Stimulated activated CD8-positive, alpha-beta memory T cell treated with anti-CD3 and anti-CD28 coated beads, Interleukin-15, amount 100 ng/mL, for 4 hours (primary cell): Measurements from ENCODE around the gene IRAG1.
"Not testable (repeated sequence)": the region's sequence is repeated elsewhere in the genome, so short reads cannot be mapped to it uniquely, and the experiment has no call there.

Experiments used
- DNase-seq, 2 donors: peaks; one replicate each; pipeline ENCODE4 v3.0.0-alpha.2; 2020; ENCODE audit warnings: low read depth in 2 of 2

IRAG1 gene

DNA sequence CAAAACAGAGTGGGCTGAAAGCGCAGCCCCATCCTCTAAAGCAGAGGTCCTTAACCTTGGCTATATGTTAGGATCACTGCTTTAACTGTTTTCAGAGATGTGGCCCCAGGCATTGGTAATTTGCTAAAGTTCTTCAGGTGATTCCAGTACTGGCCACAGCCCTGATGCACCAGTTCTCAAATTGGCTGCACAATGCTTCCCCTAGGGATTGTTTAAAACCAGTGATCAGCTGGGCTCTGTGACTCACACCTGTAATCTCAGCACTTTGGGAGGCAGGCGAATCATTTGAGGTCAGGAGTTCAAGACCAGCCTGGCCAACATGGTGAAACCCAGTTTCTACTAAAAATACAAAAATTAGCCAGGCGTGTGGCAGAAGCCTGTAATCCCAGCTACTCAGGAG lies 8.4 kb upstream of the IRAG1 start:
- DNase-seq: no peak

DNA sequence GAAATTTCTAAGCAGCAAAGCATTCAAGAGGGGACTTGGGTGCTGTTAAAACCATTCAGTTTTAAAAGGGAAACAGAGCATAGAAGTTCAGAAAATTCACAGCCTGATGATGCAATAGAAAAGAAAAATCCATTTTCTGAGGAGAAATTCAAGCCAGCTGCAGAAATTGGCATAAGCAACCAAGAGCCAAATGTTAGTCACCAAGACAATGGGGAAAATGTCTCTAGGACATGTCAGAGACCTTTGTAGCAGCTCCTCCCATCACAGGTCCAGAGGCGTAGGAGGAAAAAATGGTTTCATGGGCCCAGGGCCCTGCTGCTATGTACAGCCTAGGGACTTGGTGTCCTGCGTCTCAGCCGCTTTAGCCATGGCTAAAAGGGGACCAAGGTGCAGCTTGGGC lies 5.5 kb upstream of the IRAG1 start:
- DNase-seq: no peak

DNA sequence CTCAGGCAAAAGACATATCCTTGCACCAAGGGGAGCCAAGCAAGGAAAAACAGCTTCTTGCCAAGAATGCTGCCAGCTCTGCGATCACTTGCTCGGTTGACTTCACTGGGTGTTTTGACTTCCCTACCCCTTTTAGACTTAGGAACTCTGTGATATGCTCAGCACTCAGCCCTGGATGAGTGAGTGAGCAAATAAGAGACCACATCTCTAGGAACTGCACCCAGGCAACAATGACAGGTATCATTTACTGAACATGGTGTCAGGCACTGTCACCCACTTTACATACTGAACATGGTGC lies 3.7 kb upstream of the IRAG1 start:
- no peak for DNase-seq

DNA sequence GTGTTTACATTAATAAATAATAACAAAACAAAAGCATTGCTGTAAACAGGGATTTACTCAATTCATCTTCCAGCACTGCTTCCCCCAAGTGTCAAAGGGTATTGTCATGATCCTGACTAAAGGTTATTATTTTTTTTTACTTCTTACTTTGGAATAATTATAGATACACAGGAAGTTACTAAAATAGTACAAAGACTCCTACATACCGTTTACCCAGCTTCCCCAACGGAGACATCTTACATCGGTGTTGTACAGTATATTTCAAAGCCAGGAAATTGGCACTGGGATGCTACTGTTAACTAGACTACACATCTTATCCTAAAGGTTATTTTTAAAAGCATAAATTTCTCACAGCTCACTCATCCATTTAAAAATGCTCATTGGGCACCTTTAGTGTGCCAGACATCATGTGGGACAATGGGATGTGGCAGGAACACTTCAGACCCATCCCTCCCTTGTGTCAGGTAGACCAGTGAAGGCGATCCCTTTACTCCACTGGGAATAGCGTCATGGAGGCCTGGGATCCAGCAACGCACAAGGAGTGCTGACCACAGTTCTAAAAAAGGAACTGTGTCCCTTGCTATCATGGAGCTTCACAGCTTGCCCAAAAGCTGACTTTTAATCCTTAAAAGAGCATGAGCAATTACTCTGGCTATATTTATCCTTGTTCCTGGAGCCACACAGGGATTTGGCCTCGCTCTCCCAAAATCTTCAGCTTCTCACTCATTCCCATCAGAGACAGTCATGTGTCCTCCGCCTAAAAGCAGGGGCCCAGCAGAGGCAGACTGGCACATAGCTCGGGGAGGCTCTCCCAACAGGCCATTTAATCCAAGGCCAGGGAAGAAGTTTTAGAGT lies 3.1 kb upstream of the IRAG1 start:
- no peak for DNase-seq

DNA sequence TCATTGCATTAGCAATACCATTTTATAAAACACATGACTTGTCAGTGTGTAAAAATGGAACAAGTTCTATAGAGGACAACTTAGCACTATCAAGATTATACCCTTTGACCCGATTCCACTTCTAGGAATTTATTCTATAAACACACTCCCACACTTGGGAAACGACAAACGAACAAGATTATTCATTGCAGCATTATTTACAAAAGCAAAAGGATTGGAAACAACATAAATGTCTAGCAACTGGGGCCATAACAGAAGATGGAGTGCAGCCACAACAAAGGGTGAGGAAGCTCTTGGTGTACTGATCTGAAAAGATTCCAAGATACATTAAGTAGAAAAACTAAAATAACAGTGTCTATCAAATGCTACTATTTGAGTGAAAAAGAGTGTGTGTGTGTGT lies 2.3 kb upstream of the IRAG1 start:
- DNase-seq: no peak

DNA sequence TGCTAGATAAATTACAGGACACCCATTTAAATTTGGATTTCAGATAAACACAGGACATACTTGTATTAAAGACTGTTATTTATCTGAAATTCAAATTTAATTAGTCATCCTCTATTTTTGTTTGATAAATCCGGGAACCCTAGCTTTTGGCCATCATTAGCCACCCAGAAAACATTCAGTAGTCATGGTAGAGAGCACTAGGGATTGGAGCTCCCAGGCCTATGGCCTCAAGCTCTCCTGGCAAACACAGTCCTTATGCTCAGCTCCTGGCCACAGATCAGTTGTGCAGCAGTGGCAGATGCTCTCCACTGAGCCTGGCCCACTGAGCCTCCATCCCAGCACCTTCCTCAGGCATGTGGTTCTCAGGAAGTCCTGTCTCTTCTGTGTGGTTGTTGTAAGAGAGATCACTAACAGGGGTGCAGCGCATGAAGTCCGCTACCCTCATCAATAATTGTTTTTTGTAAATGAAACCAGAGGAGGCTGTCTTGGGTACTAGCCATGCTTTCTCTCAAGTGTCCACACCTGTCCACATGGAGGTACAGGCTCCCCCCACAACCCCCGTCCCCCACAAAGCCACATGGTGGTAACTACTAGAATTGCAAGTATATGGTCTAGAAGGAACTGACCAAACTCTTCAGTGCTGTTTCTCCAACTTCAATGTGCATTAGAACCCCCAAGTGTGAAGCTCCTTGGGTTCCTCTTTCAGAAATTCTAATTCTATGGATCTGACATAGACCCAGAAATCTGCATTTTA lies 1.1 kb upstream of the IRAG1 start:
- DNase-seq: no peak

DNA sequence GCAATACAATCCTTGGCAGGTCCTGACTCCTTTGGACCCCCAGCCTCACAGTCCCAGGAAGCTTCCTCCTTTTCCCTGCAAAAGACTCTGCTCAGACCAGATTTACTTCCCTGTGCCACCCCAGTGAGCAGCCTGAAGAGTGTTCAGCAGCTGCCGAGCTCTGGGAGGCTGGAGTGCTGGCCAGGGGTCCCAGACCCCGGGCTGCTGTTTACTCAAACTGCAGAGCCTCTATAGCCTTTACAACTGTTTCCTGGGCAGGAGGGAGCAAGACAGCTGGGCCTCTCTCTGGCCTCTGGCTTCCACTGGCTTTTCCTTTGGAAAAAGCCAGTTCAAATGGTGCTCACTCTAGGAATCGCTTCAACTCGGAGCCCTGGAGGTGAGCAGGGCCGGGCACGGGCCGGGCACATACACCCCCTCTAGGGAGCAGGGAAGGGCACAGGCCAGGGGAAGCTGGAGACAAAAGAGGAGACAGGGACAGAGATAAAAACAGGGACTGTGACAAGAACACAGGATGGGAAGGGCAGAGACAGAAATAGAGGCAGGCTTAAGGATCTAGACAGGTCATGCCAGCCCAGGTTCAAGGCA lies 932 bp downstream of the IRAG1 start:
- no peak for DNase-seq

DNA sequence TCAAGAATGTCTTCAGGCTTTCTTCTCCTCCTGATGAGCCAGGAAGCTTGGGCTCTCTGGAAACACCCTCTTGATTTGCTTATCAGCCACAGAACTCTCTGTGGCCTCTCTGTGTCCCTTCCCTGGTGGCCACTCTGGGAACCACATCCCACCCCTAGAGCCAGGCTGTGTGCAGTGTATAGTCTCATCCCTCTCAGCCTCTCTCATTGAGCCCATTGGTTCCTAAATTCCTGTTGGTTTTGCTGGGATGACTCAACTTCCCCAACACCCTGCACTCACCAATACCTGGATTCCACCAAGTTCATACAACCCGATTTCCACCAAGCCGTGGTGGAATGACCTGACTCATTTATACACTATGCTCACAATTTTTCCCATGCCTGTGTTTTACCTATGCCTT lies 5.2 kb downstream of the IRAG1 start:
- no peak for DNase-seq

DNA sequence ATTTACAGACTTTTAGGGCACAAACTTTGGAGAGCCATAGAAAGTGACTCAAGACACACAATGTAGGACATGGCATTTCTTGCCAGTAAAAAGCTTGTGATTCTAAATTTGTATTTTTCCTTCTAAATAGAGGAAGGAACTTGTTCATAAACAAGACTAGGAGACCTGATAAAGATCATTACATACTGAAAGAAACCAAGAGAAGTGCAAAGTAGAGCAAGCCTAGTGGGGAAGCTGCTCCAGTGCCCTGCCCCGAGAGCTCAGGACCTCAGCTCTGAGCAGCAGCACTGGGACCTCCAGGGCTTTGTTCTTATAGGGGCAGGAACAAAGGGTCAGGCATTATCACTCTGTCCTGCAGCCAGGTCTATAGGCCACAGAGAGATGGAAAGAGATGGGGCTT lies 7.2 kb downstream of the IRAG1 start:
- no peak for DNase-seq

DNA sequence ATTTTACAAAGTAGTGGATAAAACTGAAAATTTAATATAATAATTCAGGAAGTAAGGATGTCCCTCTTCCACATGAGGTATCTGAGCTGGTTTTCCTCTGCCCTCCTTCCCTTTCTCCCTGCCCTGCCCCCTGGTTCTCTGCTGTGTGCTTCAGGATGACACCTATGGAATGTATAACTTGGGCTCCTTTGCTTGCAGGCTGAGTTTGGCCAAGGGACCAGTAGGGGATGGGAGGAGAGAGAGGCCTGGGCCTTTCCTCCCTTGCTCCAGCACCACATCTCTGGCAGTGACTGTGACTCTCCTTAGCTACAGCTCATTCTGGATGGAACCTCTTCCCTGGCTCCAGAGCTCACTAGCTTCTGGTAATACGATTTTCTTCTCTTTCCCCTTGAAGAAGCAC lies 10.1 kb downstream of the IRAG1 start:
- DNase-seq: no peak

DNA sequence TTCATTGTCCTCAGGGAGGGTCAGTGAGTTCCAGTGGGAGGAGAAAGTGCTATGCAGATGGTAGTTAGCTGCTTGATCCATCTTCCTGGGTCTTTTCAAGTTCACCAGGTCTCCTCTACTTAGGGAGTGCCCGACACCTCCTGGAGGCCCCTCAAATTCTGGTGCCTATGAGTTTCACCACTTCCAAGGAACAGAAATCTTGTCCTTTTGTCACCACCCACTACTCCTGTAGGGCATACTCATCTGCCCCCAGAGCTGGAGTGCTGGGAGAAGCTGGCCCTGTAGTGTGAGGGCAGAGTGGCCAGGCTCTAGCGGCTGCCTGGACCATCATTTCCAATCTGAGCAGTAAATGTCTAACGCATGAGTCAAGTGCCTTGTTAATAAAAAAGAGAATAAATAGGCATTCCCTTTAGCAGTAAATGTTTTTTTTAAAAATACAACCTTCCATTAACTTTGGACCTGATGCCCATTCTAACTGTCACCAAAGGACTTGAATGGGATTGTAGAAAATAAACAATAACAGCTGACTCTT lies 12.5 kb downstream of the IRAG1 start:
- DNase-seq: no peak

DNA sequence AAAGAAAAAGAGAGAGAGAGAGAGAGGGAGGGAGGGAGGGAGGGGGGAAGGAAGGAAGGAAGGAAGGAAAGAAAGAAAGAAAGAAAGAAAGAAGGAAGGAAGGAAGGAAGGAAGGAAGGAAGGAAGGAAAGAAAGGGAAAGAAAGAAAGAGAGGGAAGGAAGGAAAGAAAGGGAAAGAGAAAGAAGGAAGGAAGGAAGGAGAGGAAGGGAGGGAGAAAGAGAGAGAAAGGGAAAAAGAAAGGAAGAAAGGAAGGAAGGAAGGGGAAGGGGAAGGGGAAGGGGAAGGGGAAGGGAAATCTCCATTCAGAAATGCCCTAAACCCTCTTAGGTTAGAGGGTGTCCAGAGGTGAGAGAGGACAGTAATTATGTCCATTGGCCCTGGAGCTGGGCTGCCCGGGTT lies 13.3 kb downstream of the IRAG1 start:
- not testable (repeated sequence) for DNase-seq

DNA sequence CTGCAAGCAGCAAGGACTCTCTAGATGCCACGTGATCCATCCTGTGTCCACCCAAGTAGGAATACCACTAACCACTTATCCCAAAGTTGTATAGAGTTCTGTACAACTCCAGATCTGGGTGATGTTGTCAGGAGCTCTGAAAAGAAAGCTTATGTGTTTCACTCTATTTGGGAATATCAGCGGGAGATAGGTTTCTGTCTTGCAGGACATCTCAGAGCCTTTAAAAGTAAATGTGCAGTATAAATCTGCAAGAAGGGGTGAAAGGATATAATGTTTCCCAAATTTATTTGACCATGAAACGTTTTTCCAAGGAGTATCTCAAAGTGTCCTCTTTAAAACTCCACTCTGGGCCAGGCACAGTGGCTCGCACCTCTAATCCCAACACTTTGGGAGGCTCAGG lies 13.9 kb downstream of the IRAG1 start:
- no peak for DNase-seq

DNA sequence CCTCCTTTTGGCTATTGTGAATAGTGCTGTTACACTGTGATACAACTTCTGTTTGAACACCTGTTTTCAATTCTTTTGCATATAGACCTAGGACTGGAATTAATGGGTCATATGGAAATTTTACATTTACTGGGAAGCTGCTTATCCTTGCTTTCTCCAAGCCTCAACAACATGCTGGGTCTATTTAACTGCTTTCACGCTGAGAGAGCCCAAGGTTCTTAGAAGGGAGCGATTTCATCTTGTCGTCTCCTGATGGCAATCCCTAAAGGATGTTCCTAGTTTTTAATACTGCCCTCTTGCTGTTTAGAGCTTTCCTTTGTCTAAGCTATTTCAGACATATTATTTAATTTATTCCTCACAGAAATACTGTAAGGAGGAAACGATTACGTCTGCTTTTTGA lies 15.5 kb downstream of the IRAG1 start:
- no peak for DNase-seq

DNA sequence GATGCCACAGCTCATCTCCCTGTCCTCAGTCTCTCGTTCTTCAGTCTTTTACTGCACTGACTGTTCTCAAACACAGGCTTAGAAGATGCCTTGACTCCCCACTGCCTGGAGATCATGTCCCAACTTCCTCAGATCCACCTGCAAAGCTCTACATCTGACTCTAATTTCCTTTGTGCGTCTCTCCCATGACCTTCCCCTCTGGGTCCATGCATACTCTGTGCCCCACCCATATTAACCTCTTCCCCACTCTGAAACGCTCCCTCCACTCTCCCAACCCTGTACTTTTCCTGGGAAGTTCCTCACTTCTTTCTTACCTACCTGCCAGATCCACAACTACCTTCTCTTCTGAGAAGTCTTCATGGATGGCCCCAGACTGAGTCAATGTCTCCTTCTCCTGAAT lies 16.6 kb downstream of the IRAG1 start:
- no peak for DNase-seq

DNA sequence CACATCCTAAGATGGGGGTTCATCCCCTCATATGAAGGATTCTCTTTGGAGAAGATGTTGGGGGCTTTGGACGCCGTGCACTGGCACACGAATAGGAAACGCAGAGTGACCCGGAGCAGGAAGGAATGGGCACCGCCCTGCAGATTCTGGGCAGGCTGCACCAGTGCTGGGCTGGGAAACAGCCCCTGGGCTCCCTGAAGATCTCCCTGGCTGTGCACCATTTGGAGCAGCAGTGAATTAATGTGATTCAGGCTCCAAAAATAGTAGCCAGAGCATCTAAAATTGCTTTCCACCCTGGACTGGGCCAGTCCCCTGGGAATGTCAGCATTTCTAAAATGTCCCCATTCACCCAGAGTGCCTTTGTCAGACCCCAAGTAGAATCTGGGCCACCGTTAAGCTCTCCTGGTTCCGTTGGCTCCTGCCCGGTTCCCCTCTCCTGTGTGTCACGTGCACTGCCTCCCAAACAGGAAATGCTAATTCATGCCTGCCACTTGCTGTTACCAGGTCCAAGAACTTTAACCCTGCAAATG lies 18.6 kb downstream of the IRAG1 start:
- DNase-seq: no peak

DNA sequence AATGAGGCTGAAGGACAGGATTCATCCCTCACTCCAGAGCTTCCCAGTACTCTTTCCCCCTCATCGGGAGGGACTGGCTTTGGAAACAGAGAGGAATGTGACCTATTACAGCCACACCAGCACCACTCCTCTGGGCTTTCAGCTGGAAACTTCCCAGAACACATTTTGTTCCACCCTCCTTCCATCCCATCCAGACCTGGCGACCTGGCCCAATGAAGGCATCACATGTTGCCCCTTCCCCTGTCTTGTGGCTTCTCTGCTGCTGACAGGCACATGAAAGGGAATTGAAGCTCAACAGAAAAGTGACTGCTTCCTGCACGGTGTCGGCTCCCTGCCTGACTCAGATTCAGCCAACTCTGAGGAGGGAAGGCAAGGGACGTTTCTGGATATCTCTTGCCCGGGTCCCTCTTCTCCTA lies 19.1 kb downstream of the IRAG1 start:
- no peak for DNase-seq

DNA sequence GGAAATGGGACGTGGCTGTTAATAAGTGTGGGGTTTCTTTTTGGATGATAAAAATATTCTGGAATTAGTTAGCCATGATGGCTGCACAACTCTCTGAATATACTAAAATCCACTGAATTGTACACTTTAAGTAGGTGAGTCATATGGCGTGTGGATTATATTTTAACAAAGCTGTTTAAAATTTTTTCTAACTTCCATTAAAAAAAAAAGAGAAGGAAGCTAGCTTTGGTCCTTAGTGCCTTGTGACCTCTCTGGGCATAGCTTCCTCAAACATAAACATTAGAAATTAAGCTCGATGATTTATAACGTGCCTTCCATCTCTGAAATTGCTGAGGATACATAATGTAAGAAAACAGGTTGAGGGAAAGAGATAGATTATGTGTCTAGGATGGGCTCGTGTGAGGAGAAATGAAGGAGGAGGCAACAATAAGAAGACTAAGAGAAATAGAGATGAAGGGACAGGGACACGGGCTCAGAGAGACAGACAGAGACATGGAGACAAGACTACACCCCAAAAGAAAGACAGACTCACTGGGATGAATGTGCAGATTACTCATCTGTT lies 20.0 kb downstream of the IRAG1 start:
- no peak for DNase-seq

DNA sequence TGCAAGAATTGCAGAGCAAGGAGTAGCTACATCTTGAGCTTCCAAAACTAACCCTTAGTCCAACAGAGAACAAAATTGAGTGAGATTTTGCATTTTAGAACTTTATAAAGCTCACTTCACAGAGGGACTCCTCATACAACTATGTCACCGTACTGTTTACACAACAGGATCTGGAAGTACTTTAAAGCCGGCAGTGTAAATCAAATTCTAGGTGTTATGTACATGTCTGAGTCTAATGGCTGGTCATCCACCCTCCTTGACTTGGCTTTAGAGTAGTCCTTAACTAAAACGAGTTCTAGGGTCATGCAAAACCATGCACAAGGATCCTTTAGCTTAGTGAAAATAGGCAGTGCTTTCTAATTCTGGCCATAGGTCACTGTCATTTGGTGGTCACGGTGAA lies 23.5 kb downstream of the IRAG1 start:
- DNase-seq: no peak

DNA sequence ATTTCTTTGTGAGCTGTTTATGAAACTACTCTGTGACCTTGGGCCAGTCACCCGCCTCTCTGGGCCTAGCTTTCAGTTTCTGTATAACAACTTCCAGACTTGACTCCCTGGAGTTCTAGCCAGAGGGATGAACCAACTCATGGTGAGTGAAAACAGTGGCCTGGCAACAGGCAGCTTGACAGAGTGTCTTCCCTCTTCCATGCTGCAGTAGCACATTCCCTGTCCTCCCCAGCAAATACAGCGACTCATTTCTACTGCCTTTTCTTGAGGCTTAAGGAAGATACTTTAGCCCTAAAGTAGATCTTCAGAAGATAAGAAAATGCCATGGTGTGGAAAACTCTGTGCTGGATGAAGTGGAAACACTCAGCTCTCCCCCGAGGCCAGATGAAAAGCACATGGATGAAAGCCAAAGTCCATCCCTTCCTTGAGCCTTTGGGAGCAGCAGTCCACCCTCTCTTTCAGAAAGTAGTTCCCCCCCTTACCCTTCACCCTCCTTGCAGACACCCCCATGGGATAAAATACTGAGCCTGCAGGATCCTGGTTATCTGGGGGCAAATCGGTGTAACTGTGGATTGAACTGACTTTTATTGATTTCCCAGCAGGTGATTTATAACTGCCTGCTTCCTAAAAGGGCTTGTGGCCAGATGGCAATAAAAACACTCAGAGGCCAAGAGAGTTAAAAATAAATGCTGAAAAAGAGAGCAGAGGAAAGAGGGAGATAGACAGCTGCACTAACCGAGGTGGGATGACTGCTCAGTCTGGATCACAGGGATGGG lies 24.1 kb downstream of the IRAG1 start:
- DNase-seq: no peak

DNA sequence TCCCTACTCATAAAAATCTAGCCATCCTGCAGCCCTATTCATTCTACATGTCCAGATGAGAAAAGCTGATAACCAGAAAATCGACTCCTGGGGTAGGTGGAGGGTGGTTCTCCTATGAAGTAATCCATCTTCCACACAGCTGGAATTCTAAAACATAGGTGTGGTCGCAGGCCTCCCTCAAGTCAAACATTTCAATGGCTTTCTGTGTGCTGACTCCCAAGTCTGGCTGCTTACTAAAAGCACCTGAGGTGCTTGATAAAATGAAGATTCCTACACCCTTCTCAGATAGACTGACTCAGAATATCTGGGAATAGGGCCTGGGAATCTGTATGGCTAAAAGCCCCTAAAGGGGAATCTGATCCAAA lies 26.1 kb downstream of the IRAG1 start:
- DNase-seq: no peak
